LNCAP (cell line): ENCODE results near the gene SPIRE1.

Experiments
- CTCF ChIP-seq: fragments of 450-650 bp; IDR thresholded peaks from 2 replicates; pipeline ENCODE4 v1.5.1; 2017; ENCODE audit warnings: mild to moderate bottlenecking

Gene SPIRE1

GRCh38 chr18:12592597-12593127 lies 65.2 kb downstream of the SPIRE1 start:
- TF ChIP-seq CTCF, result no peak

- no peak for TF ChIP-seq CTCF
Observed at GRCh38 chr18:12589448-12589847, 68.5 kb downstream of the SPIRE1 start.

- no peak for TF ChIP-seq CTCF
Observed at GRCh38 chr18:12586956-12587355, 71.0 kb downstream of the SPIRE1 start.

DNA sequence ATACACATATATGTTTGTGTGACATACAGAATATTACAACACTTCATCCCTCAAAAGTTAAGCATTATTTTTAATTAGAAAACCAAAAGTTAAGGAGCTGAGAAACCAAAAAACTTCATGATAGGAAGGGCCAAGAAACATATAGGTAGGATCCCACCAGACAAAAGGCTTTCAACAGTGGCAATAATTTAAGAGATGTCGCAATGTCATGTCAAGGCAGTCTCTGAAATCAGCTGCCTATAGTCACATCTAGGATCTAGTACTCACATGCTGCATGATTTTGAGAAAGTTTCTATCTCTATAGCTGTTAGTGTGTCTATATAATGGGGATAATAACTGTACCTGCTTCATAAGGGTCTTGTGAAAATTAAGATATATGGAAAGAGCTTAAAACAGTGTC lies 72.7 kb downstream of the SPIRE1 start:
- TF ChIP-seq CTCF, result no peak

DNA sequence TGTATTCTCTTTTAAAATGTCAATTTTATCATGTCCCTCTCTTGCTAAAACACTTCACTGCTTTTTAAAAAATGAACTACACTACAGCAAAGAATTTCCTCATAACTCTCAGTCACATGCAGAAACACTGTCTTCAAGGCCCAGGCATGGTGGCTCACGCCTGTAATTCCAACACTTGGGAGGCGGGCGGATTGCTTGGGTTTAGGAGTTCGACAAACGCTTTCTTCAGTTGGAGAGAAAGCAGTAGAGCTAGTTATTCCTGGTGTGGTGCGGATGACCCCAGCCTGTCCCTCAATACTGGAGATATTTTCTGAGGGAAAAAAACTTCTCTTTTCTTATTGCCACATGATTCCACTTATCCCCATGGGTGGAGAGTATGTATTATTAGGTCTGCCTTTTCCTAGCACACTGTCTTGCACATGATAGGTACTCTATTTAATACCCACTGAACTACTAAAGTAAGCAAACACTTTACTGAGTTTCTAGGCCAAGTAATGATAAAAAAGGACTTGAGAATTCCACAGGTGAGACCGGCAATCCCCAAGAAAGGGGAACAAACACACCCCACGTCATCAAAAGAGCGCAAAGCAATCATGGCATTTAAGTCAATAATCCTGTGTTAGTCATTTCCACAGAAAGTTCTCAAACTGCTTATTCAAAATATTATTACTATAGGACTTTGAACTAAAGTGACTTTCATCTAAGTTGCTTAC lies 77.1 kb downstream of the SPIRE1 start:
- TF ChIP-seq CTCF, result no peak

- TF ChIP-seq CTCF, result no peak
Observed at GRCh38 chr18:12579775-12580174, 78.1 kb downstream of the SPIRE1 start.

DNA sequence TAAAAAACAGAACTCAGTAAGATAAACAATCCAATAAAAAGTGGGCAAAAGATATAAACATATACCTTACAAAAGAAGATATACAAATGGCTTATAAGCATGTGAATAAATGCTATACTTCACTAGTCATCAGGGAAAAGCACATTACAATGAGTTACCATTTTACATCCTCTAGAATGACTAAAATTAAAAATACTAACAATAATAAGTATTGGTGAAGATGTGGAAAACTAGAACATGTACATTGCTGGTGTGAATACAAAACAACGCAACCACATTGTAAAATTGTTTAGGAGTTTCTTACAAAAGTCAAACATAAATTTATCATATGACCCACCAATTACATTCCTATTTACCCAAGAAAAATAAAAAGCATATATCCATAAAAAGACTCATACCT lies 80.1 kb downstream of the SPIRE1 start:
- TF ChIP-seq CTCF, result no peak
